ENCODE measurements around the gene MAP4K4.

MAP4K4 gene

GRCh38 chr2:101779190-101779589 is 81.7 kb downstream of the MAP4K4 start:
- DNase-seq (ENCODE audit: low spot score) = no peak
- TF ChIP-seq CTCF (IDR thresholded peaks at IDR 0.05; ENCODE audit: extremely low read depth, missing control alignments) = no peak

GRCh38 chr2:101779656-101780055 is 82.1 kb downstream of the MAP4K4 start:
- no peak for TF ChIP-seq CTCF (IDR thresholded peaks at IDR 0.05; ENCODE audit: extremely low read depth, missing control alignments)
- DNase-seq (ENCODE audit: low spot score) = no peak

- DNase-seq (ENCODE audit: low spot score) = no peak
- TF ChIP-seq CTCF (IDR thresholded peaks at IDR 0.05; ENCODE audit: extremely low read depth, missing control alignments) = no peak
Observed at GRCh38 chr2:101781326-101781725, 83.8 kb downstream of the MAP4K4 start.

GRCh38 chr2:101781791-101782426 is 84.4 kb downstream of the MAP4K4 start:
- DNase-seq (ENCODE audit: low spot score) = no peak

GRCh38 chr2:101782427-101782792 is 84.9 kb downstream of the MAP4K4 start:
- DNase-seq (ENCODE audit: low spot score) = no peak
- no peak for TF ChIP-seq CTCF (IDR thresholded peaks at IDR 0.05; ENCODE audit: extremely low read depth, missing control alignments)

More at GRCh38 chr2:101781791-101782426, 84.4 kb downstream of the MAP4K4 start:
- TF ChIP-seq CTCF (IDR thresholded peaks at IDR 0.05; ENCODE audit: extremely low read depth, missing control alignments) = no peak

- no peak for DNase-seq (ENCODE audit: low spot score)
- no peak for TF ChIP-seq CTCF (IDR thresholded peaks at IDR 0.05; ENCODE audit: extremely low read depth, missing control alignments)
Observed at GRCh38 chr2:101787097-101787496, 89.6 kb downstream of the MAP4K4 start.

GRCh38 chr2:101788565-101788964 is 91.1 kb downstream of the MAP4K4 start:
- TF ChIP-seq CTCF (IDR thresholded peaks at IDR 0.05; ENCODE audit: extremely low read depth, missing control alignments) = no peak
- DNase-seq (ENCODE audit: low spot score) = no peak
